GM19035 (cell line): ENCODE results near the gene USP28.
A peak's percentile ranks its signal among the peaks of the same experiment; 100 is the strongest.
"Not testable (repeated sequence)": the region's sequence is repeated elsewhere in the genome, so short reads cannot be mapped to it uniquely, and the experiment has no call there.

ENCODE experiments used
- ATAC-seq: cut with Tn5 transposase; IDR thresholded peaks from one replicate; pipeline ENCODE4 v1.9.1; 2021; ENCODE audit not compliant: unreplicated experiment

The USP28 gene

DNA sequence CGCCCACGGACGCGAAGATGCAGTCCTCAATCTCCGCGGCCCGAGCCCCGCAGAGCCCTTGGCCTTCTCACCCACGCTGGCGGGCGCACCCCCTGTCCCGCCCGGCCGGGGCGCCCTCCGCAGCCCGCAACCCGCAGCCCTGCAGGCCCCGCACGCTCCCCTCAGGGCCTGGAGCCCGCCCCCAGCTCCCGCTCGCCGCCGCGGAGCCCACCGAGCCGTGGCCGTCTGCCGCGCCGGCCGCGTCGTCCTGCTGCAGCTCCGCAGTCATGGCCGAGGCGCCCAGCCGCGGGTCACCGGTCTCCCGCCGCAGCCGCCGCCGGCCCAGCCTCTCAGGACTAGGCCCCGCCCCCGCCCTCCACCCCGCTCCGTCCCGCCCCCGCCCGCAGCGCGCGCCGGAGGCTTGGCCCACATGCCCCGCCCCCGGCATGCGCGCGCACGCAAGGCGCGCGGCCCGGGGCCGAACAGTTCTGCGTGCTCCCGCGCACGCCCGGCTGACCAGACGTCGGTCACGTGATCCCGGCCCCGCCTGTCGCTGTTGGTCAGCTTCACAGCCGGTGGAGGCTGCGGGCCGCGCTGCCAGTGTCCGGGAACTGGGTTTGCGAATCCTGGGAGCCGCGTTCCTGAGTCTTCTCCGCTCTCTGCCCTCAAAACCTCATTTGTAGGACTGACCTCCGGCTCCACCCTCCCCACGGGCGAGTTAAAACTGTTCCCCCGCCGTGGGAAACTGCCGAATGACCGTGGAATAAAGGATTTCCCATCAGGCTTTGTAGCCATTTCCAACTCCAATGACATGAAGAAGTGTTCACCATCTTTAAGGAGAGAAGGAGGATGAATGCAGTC is at the start of gene USP28:
Gene USP28 (minus strand): TSS at position 339 of the 840 bp plus-strand sequence. CDS start 71 bp downstream, at position 268.
- peak; percentile 89 for ATAC-seq

DNA sequence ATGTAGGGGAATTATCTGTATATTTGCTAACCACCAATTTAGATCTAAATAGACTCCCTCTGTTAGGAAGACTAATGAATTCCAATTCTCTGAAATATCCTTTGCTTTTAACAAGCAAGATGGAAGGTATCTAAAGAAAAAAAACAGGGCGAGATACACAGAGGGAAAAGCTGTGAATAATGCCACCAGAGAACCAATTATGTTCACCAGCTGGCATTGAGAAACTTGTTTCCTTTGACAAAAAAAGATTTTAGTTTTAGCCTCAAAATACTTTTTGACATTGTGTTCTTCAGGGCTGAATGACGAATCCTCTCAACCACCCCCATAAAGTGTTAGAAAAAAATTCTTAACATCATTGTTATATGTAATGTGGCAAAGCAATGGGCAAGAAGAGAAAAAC is 48.2 kb upstream of the USP28 start:
- ATAC-seq: no peak

GRCh38 chr11:113911491-113911890 is 36.1 kb upstream of the USP28 start:
- ATAC-seq: not testable (repeated sequence)

- ATAC-seq: no peak
Observed at GRCh38 chr11:113908098-113908497, 32.7 kb upstream of the USP28 start.

- no peak for ATAC-seq
Observed at GRCh38 chr11:113907681-113908080, 32.3 kb upstream of the USP28 start.

DNA sequence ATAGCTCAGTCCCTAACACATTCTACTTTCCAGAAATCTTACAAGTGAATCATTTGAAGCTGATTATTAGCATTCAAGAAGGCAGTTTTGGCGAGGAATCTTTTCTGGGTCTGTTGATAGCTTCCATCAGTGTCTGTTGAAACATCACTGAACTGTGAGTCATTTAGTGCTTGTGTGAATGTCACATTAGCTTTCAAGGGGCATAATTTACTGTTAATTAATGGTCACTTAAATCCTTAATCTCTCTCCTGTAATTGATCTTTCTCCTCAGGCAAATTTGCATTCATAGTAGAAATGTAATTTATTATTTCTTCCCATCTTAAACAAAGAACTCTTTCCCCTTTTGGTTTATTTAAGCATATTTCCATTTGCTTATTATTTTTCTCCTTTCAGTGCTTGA is 31.8 kb upstream of the USP28 start:
- ATAC-seq: no peak

DNA sequence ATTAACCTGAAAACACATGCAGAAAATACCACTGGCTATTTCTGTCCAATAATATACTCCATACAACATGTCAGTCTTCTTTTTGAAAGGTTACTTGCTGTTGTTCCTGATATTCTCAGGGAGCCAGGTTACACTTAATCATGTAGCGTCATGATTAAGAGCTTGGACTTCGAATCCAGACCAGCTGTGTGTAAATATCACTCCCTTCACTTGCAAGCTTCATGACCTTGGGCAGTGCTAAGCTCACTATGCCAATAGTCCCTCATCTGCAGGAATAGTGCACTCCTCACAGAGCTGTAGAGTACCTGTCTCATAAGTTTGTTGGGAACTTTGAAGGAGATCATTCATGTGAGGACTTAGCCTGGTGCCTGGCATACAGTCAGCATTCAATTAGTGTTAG is 31.1 kb upstream of the USP28 start:
- no peak for ATAC-seq

DNA sequence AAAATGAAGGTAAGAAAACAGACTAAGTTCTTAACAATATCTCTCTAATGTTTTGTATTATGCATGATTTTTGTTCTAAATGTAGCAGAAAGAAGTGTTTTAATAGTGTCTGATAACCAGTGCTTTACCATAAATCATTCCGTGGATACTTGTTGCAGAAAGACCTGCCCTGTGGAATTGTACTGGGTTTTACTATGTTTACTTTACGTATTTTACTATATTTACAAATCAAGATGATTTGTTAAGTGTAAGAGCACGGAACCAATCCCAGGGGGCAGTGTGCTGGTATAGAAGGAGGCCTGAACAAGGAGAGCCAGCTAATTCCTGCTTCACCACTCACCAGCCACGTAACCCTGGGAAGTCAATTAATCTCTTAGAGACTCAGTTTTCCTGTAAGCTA is 30.7 kb upstream of the USP28 start:
- no peak for ATAC-seq

DNA sequence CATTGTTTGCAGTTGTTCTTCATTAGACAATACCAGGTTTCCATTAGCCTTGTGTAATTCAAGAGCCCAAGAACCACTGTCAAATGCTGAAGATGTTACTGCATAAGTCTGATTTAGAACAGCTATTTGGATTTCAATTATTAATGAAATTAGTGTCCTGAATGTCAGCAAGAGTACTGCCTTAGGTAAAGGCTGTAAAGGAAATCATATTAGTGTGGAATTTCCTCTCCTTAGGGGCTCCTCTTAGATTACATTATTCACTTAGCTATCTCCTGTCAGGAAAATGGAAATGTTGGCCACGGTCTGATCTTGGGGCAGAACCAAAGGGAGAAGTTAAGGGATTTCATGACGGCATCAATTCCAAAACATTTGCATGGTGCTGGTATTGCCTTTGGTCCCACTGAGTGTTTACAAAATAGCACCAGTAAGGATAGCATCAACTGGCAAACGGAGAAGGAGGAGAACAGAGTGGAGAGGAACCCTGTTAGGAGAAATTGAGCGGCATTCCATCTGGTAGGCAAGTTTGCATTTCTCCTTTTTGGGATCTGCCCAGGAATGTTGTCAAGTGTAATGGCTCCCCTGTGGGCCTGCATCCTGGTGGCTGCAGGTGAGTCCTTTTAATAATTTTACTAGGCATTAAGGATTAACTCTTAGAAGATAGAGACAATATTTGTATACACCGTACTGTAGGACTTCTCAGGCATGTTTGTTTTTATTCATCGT is 29.2 kb upstream of the USP28 start, which contains the start of gene HTR3B:
Gene HTR3B (plus strand): TSS at position 418 of the 723 bp plus-strand sequence. CDS start 138 bp downstream, at position 556.
- ATAC-seq: no peak

GRCh38 chr11:113901141-113901540 is 25.8 kb upstream of the USP28 start:
- no peak for ATAC-seq

GRCh38 chr11:113896156-113896879 is 20.9 kb upstream of the USP28 start:
- no peak for ATAC-seq

DNA sequence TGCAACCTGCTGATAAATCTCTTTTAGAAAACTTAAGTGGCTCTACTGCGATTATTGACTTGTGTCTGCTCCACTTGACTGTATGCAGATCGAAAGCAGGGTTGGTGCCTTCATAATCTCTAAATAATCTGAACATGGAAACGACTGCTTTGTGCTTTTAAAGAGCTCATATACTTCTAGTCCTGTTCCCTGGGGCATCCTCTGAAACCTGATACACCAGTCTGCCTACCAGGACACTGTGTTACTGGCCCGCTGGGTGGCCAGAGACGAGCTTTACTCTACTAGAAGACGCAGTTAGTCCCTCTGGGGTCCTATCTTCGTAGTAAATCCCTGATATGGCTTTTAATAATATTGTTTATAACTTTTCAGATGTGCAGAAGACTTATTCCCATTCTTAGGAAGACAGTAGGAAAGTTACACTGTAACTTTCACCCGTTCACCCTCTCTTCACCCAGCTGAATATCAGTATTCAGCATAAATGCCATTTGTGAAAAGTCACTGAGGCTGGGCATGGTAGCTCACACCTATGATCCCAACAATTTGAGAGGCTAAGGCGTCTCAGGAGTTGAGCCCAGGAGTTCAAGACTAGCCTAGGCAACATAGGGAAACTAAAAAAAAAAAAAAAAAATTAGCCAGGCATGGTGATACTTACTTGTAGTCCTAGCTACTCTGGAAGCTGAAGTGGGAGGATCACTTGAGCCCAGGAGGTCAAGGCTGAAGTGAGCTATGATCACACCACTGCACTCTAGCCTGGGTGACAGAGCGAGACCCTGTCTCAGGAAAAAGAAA is 20.2 kb upstream of the USP28 start:
- ATAC-seq: no peak

GRCh38 chr11:113894421-113894996 is 19.1 kb upstream of the USP28 start:
- no peak for ATAC-seq

DNA sequence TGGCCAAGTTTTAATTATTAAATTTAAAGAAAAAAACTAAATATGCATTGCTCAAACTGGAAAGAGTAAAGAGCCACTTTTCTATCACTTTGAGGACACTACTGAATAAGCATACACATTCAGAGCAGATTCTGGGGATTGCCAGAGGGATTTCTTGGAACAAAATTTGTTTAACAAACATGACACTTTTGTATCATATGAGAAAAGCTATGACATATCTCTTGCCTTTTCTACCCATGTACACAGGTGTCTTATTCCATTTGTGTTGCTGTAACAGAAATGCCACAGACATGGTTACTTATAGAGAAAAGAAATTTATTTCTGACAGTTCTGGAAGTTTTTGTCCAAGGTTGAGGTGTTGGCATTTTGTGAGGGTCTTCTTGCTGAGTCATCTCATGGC is 13.5 kb upstream of the USP28 start:
- ATAC-seq: no peak

DNA sequence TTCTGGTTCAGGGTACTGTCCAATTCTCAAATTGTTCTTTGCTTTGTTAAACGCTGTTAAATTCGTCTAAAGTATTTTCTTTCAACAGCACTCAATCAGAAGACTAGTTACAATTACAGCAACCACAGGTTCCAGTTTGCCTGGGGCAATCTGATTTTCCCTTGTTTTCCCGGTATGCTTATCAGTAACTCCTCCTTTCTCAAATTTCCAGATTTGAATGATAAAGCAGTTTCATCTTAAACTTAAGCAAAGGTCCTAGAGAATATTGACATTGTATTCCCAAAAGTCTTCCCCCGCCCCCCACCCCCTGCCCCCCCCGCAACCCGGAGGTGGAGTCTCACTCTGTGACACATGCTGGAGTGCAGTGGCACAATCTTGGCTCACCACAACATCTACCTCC is 10.5 kb upstream of the USP28 start:
- no peak for ATAC-seq

- no peak for ATAC-seq
Observed at GRCh38 chr11:113884361-113884836, 9.0 kb upstream of the USP28 start.

DNA sequence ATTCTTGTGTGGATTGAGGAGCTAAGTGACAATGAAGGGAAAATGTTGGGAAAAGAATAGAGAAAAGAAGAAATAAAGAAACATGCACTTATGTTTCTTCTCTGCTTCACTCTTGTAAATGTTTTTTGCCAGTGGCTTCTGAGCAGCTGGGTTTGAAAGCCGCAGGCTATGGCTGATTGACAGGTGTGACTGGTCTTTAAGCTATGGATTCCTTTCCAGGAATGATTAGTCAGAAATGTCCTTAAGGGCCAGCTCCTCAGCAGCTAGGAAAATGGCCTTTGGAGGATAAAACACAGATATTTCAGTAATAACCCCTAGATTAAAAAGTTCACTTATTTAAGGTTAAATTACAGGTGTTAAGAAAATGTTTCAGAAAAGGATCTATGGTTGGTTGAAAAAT is 6.5 kb upstream of the USP28 start:
- no peak for ATAC-seq

GRCh38 chr11:113880971-113881370 is 5.6 kb upstream of the USP28 start:
- ATAC-seq: no peak

DNA sequence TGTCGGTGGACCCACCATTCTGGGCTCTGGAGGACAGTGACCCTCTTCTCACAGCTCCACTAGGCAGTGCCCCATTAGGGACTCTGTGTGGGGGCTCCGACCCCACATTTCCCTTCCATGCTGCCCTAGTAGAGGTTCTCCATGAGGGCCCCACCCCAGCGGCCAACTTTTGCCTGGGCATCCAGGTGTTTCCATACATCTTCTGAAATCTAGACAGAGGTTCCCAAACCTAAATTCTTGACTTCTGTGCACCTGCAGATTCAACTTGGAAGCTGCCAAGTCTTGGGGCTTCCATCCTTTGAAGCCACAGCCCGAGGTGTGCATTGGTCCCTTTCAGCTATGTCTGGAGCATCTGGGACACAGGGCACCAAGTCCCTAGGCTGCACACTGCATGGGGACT is 4.1 kb upstream of the USP28 start:
- not testable (repeated sequence) for ATAC-seq

DNA sequence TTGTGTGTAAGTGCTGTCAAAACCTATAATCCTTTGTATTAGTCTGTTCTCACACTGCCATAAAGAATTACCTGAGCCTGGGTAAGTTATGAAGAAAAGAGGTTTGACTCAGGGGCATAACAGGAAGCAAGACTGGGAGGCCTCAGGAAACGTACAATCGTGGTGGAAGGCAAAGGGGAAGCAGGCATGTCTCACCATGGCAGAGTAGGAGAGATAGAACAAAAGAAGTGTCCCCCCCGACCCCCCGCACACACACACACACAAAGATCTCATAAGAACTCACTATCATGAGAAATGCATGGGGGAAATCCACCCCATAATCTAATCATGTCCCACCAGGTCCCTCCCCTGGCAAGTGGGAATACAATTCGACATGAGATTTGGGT is 2.3 kb upstream of the USP28 start:
- ATAC-seq: no peak
